Measurements from ENCODE around the gene TXNDC16.

DNA sequence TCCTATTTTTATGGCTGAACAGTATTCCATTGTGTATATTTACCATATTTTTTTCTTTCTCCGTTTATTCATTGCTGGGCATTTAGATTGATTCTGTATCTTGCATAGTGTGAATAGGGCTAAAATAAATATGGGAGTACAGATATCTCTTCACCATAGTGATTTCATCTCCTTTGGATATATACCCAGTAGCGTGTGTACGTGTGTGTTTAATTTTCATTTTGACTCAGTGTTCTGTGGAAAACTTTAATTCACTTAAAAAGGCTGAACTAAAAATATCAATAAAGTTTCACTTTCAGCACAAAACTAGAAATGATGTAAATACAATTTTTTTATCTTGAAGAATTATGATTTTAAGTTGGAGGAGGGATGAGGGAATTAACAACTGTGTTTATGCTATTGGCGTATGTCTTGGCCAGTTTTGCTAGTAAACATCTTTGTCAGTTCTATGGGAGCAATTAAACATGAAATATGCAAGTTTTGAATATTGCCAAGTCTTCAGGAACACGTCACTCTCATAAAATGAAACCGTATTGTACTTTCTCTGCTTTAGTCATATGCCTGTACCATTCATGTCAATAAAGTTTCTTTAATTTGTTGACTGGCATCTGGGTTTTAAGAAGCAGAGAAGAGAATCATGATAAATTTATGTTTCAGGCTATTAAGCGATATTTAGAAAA lies 138.4 kb downstream of the TXNDC16 start:
- TF ChIP-seq POLR2A (IDR thresholded peaks at IDR 0.05) (no peak), CTCF (IDR thresholded peaks at IDR 0.05) (no peak), POLR2AphosphoS5 (IDR thresholded peaks at IDR 0.05) (no peak)
